Uterus (tissue), 4 donors: ENCODE measurements around the gene ISX. TPM values are rescaled to one million over a fixed set of nuclear protein-coding genes. Genes with fewer than 3 reads are reported as not detected.
"Not testable (repeated sequence)": the region's sequence is repeated elsewhere in the genome, so short reads cannot be mapped to it uniquely, and the experiment has no call there.

Experiments
- DNase-seq, 2 donors: peaks; one replicate each; pipeline ENCODE4 v3.0.0-alpha.2; 2019 to 2020
- H3K27ac ChIP-seq, 2 donors: fragments of 200-600 bp; sonication (generic); 1 replicate in 1 of 2; 2 replicates in 1 of 2; pipeline ENCODE4 v1.5.1; 2016 to 2018
- H3K27me3 ChIP-seq, 2 donors: fragments of 200-600 bp; sonication (generic); one replicate each; pipeline ENCODE4 v1.5.1; 2018 to 2019; ENCODE audit warnings: control low read depth in 1 of 2
- H3K36me3 ChIP-seq, 2 donors: fragments of 200-600 bp; sonication (generic); one replicate each; pipeline ENCODE4 v1.5.1; 2019; ENCODE audit warnings: control low read depth in 1 of 2
- H3K4me1 ChIP-seq, 2 donors: fragments of 200-600 bp; sonication (generic); one replicate each; pipeline ENCODE4 v1.5.1; 2018 to 2019; ENCODE audit warnings: control low read depth in 1 of 2
- H3K4me3 ChIP-seq, 2 donors: fragments of 200-600 bp; sonication (generic); 1 replicate in 1 of 2; 2 replicates in 1 of 2; pipeline ENCODE4 v1.5.1; 2018 to 2019; ENCODE audit warnings: mild to moderate bottlenecking in 1 of 2
- H3K9me3 ChIP-seq, 2 donors: fragments of 200-600 bp; sonication (generic); one replicate each; pipeline ENCODE4 v1.5.1; 2019; ENCODE audit warnings: control low read depth in 1 of 2
- POLR2A ChIP-seq, 2 donors: fragments of 450-650 bp; IDR thresholded peaks; one replicate each; pipeline ENCODE4 v1.6.1; 2016; ENCODE audit warnings: antibody characterized with exemption in 2 of 2, mild to moderate bottlenecking in 1 of 2, moderate library complexity in 1 of 2
- intact Hi-C: fragments of 100-400 bp; cut with DNase I; formaldehyde crosslinking; loops from one replicate; pipeline ENCODE4 v1.15.1; 2023; ENCODE audit warnings: low total_unique reads
- total RNA-seq, 4 donors: library from RNA; depleted of rRNA in 3 of 4; stranded (reverse); fragments of >200 nt in 3 of 4; gene quantifications; one replicate each; pipeline versions ENCODE4 v1.1.0 to v1.2.4, GENCODE V29; 2014 to 2023
- TF ChIP-seq, protein P1 (sequence below), 4 experiments: fragments of 200-600 bp in 2 of 4; fragments of 450-650 bp in 2 of 4; sonication (generic) in 2 of 4; IDR thresholded peaks; one replicate each; pipeline ENCODE4 v1.5.1; 2016 to 2019; ENCODE audit warnings: antibody characterized with exemption in 4 of 4, mild to moderate bottlenecking in 2 of 4, moderate library complexity in 1 of 4
- donor health status: DM: yes; HTN: yes; CAD: no.

Gene ISX
- total RNA-seq, 4 donors from 2014 or later = under 0.01 TPM; not detected in 3

- H3K27ac ChIP-seq = no peak overlapping the region
- no peaks in the 10 kb centered on the region for H3K36me3 ChIP-seq
- H3K27me3 ChIP-seq = no peaks in the 10 kb centered on the region
- no peak overlapping the region for H3K4me3 ChIP-seq
- TF ChIP-seq, protein P1, sequence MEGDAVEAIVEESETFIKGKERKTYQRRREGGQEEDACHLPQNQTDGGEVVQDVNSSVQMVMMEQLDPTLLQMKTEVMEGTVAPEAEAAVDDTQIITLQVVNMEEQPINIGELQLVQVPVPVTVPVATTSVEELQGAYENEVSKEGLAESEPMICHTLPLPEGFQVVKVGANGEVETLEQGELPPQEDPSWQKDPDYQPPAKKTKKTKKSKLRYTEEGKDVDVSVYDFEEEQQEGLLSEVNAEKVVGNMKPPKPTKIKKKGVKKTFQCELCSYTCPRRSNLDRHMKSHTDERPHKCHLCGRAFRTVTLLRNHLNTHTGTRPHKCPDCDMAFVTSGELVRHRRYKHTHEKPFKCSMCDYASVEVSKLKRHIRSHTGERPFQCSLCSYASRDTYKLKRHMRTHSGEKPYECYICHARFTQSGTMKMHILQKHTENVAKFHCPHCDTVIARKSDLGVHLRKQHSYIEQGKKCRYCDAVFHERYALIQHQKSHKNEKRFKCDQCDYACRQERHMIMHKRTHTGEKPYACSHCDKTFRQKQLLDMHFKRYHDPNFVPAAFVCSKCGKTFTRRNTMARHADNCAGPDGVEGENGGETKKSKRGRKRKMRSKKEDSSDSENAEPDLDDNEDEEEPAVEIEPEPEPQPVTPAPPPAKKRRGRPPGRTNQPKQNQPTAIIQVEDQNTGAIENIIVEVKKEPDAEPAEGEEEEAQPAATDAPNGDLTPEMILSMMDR (IDR thresholded peaks at IDR 0.05) = no peak
- TF ChIP-seq POLR2A (IDR thresholded peaks at IDR 0.05) = no peak
- intact Hi-C loops = no loop called here
- no peaks in the 10 kb centered on the region for H3K9me3 ChIP-seq
- no peak for DNase-seq
- H3K4me1 ChIP-seq = no peaks in the 10 kb centered on the region
Observed at GRCh38 chr22:35044607-35045390, 21.2 kb upstream of the ISX start.

- H3K27ac ChIP-seq = no peak overlapping the region
- no peak for DNase-seq
- H3K36me3 ChIP-seq = no peaks in the 10 kb centered on the region
- no peak overlapping the region for H3K4me3 ChIP-seq
- TF ChIP-seq POLR2A (IDR thresholded peaks at IDR 0.05) = no peak
- TF ChIP-seq, protein P1 (IDR thresholded peaks at IDR 0.05) = no peak
- H3K27me3 ChIP-seq = no peaks in the 10 kb centered on the region
- intact Hi-C loops = no loop called here
- no peaks in the 10 kb centered on the region for H3K4me1 ChIP-seq
- no peaks in the 10 kb centered on the region for H3K9me3 ChIP-seq
Observed at GRCh38 chr22:35045451-35045850, 20.5 kb upstream of the ISX start.

DNA sequence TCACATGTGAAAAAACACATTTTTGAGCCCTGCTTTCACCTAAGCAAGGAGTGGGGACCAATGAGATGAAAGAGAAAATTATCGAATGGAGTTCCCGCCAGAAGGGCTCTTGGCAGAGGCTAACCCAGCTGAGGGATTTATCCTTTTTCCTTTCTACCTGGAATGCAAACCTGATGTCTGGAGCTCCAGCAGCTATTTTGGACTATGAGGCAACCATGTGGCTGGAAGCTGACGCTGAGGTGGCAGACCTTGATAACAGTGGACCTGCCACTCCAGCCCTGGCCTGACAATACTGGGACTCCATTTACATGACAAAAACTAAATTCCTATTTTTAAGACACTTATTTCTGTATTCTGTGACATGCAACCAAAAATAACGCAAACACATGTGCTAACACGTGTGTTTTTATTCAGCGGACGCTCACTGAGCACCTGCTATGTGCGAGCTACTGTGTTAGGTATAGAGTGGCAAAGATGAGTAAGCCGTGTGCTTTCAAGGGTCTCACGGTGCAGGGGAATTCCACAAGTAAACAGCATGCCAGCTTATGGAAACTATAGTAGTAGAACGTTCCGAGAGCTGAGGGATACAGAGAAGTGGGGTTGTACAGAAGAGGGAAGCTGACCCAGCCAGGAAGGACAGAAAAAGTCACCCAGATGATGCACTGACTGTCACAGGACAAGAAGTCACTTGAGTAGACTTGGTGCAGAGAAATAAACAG, 19.1 kb upstream of the ISX start:
- Histone ChIP-seq H3K9me3 (no peaks in the 10 kb centered on the region), H3K27ac (no peak overlapping the region), H3K4me1 (no peaks in the 10 kb centered on the region), H3K27me3 (no peaks in the 10 kb centered on the region), H3K4me3 (no peak overlapping the region), H3K36me3 (no peaks in the 10 kb centered on the region)
- intact Hi-C loops = no loop called here
- TF ChIP-seq, protein P1 (IDR thresholded peaks at IDR 0.05) = no peak
- TF ChIP-seq POLR2A (IDR thresholded peaks at IDR 0.05) = no peak
- no peak for DNase-seq

DNA sequence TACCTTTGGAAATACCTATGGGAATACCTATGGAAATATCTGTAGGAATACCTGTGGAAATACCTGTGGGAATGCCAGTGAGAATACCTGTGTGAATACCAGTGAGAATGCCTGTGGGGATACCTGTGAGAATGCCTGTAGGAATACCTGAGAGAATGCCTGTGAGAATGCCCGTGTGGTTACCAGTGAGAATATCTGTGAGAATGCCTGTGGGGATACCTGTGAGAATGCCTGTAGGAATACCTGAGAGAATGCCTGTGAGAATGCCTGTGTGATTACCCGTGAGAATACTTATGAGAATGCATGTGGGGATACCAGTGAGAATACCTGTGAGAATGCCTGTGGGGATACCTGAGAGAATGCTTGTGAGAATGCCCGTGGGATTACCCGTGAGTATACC, 15.9 kb upstream of the ISX start:
- H3K4me3 ChIP-seq, DNase-seq, intact Hi-C loops, H3K36me3 ChIP-seq, H3K4me1 ChIP-seq, H3K27me3 ChIP-seq, H3K27ac ChIP-seq, H3K9me3 ChIP-seq: not testable (repeated sequence)

GRCh38 chr22:35051013-35051535, 14.9 kb upstream of the ISX start:
- TF ChIP-seq, protein P1 (IDR thresholded peaks at IDR 0.05) = no peak
- no peak for TF ChIP-seq POLR2A (IDR thresholded peaks at IDR 0.05)
- Histone ChIP-seq H3K9me3 (no peaks in the 10 kb centered on the region), H3K36me3 (no peaks in the 10 kb centered on the region), H3K4me3 (no peak overlapping the region), H3K4me1 (no peaks in the 10 kb centered on the region), H3K27ac (no peak overlapping the region), H3K27me3 (no peaks in the 10 kb centered on the region)
- intact Hi-C loops = no loop called here
- DNase-seq = no peak
